ENCODE results near the gene YJEFN3.

YJEFN3 gene

DNA sequence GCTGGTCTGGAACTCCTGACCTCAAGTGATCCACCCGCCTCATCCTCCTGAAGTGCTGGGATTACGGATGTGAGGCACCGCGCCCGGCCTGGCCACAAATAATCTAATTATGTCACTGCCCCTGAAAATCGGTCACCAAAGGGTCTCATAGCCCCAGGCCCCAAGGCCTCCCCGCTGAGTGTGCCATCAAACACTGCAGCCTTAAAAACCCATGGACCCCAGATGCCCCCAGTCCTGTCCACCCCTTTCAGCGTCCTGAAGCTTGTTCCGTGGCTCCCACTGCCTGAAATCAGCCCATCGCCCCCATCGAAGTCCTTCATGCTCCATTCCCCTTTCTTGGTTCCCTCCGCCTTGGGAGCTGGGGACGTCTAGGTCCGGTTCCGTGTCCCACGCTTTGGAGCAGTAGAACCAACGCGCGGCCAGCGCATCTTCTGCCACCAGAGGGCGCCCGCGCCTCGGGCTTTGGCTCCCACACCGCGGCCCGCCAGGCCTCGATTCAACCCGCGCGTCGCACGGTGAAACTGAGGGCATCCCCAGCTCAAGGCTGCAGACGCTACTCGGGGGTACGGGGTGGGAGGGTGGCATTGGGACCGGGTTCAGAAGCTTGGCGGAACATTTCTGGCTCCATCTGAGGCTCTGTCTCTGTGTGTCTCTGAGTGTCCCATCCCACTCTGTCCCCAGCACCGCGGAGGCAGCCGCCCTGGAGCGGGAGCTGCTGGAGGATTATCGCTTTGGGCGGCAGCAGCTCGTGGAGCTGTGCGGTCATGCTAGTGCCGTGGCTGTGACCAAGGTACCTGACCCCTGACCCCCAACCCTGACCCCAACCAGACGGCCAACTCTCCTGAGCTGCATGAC is 3.5 kb downstream of the YJEFN3 start (continued):
- TF ChIP-seq, protein P1, sequence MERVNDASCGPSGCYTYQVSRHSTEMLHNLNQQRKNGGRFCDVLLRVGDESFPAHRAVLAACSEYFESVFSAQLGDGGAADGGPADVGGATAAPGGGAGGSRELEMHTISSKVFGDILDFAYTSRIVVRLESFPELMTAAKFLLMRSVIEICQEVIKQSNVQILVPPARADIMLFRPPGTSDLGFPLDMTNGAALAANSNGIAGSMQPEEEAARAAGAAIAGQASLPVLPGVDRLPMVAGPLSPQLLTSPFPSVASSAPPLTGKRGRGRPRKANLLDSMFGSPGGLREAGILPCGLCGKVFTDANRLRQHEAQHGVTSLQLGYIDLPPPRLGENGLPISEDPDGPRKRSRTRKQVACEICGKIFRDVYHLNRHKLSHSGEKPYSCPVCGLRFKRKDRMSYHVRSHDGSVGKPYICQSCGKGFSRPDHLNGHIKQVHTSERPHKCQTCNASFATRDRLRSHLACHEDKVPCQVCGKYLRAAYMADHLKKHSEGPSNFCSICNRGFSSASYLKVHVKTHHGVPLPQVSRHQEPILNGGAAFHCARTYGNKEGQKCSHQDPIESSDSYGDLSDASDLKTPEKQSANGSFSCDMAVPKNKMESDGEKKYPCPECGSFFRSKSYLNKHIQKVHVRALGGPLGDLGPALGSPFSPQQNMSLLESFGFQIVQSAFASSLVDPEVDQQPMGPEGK (tag by site-specific recombination; IDR thresholded peaks at IDR 0.05) = peak; percentile 18; the same call in 1 of the 2 replicates
- TF ChIP-seq ZNF221 (tag by site-specific recombination; IDR thresholded peaks at IDR 0.05; ENCODE audit: borderline replicate concordance) (no peak), ZNF23 (tag by site-specific recombination; IDR thresholded peaks at IDR 0.05; ENCODE audit: borderline replicate concordance) (no peak), ZSCAN23 (tag by site-specific recombination; IDR thresholded peaks at IDR 0.05) (no peak), OVOL3 (tag by site-specific recombination; IDR thresholded peaks at IDR 0.05) (no peak), ZNF76 (tag by site-specific recombination; IDR thresholded peaks at IDR 0.05; ENCODE audit: borderline replicate concordance, low read depth) (no peak), ZNF169 (tag by site-specific recombination; IDR thresholded peaks at IDR 0.05) (no peak), HOXC10 (CRISPR knock-in tag; IDR thresholded peaks at IDR 0.05) (no peak), ZNF48 (tag by site-specific recombination; IDR thresholded peaks at IDR 0.05) (no peak), ZNF341 (tag by site-specific recombination; IDR thresholded peaks at IDR 0.05; ENCODE audit: low read depth) (no peak), ZNF843 (tag by site-specific recombination; IDR thresholded peaks at IDR 0.05) (no peak), BCL11B (tag by site-specific recombination; IDR thresholded peaks at IDR 0.05; ENCODE audit: low read depth) (no peak), IKZF3 (tag by site-specific recombination; IDR thresholded peaks at IDR 0.05) (no peak), ZBTB7A (tag by site-specific recombination; IDR thresholded peaks at IDR 0.05; ENCODE audit: low read depth) (no peak), ZFP69B (tag by site-specific recombination; IDR thresholded peaks at IDR 0.05) (no peak), PRDM1 (tag by site-specific recombination; IDR thresholded peaks at IDR 0.05) (no peak), EGR2 (tag by site-specific recombination; IDR thresholded peaks at IDR 0.05; ENCODE audit: low read depth) (0 out of 2 replicates have a peak, but pooled peaks have one; percentile 7), ZNF274 (IDR thresholded peaks at IDR 0.05; ENCODE audit: low read length) (no peak), ZNF274 (tag by site-specific recombination; IDR thresholded peaks at IDR 0.05; ENCODE audit: borderline replicate concordance) (no peak), HOXD13 (CRISPR knock-in tag; IDR thresholded peaks at IDR 0.05; ENCODE audit: borderline replicate concordance) (no peak), ZNF660 (tag by site-specific recombination; IDR thresholded peaks at IDR 0.05) (0 out of 2 replicates have a peak, but pooled peaks have one; percentile 37), SCRT1 (tag by site-specific recombination; IDR thresholded peaks at IDR 0.05; ENCODE audit: borderline replicate concordance) (no peak), KLF7 (tag by site-specific recombination; IDR thresholded peaks at IDR 0.05; ENCODE audit: borderline replicate concordance) (no peak), ZNF223 (tag by site-specific recombination; IDR thresholded peaks at IDR 0.05) (no peak), ZSCAN30 (tag by site-specific recombination; IDR thresholded peaks at IDR 0.05) (peak; percentile 50; the same call in 1 of the 2 replicates), ZNF10 (tag by site-specific recombination; IDR thresholded peaks at IDR 0.05) (no peak)
- TF ChIP-seq, protein P2, sequence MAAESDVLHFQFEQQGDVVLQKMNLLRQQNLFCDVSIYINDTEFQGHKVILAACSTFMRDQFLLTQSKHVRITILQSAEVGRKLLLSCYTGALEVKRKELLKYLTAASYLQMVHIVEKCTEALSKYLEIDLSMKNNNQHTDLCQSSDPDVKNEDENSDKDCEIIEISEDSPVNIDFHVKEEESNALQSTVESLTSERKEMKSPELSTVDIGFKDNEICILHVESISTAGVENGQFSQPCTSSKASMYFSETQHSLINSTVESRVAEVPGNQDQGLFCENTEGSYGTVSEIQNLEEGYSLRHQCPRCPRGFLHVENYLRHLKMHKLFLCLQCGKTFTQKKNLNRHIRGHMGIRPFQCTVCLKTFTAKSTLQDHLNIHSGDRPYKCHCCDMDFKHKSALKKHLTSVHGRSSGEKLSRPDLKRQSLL (tag by site-specific recombination; IDR thresholded peaks at IDR 0.05) = no peak
- TF ChIP-seq, protein P3, sequence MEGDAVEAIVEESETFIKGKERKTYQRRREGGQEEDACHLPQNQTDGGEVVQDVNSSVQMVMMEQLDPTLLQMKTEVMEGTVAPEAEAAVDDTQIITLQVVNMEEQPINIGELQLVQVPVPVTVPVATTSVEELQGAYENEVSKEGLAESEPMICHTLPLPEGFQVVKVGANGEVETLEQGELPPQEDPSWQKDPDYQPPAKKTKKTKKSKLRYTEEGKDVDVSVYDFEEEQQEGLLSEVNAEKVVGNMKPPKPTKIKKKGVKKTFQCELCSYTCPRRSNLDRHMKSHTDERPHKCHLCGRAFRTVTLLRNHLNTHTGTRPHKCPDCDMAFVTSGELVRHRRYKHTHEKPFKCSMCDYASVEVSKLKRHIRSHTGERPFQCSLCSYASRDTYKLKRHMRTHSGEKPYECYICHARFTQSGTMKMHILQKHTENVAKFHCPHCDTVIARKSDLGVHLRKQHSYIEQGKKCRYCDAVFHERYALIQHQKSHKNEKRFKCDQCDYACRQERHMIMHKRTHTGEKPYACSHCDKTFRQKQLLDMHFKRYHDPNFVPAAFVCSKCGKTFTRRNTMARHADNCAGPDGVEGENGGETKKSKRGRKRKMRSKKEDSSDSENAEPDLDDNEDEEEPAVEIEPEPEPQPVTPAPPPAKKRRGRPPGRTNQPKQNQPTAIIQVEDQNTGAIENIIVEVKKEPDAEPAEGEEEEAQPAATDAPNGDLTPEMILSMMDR (tag by site-specific recombination; IDR thresholded peaks at IDR 0.05) = peak; percentile 91
- TF ChIP-seq, protein P4, sequence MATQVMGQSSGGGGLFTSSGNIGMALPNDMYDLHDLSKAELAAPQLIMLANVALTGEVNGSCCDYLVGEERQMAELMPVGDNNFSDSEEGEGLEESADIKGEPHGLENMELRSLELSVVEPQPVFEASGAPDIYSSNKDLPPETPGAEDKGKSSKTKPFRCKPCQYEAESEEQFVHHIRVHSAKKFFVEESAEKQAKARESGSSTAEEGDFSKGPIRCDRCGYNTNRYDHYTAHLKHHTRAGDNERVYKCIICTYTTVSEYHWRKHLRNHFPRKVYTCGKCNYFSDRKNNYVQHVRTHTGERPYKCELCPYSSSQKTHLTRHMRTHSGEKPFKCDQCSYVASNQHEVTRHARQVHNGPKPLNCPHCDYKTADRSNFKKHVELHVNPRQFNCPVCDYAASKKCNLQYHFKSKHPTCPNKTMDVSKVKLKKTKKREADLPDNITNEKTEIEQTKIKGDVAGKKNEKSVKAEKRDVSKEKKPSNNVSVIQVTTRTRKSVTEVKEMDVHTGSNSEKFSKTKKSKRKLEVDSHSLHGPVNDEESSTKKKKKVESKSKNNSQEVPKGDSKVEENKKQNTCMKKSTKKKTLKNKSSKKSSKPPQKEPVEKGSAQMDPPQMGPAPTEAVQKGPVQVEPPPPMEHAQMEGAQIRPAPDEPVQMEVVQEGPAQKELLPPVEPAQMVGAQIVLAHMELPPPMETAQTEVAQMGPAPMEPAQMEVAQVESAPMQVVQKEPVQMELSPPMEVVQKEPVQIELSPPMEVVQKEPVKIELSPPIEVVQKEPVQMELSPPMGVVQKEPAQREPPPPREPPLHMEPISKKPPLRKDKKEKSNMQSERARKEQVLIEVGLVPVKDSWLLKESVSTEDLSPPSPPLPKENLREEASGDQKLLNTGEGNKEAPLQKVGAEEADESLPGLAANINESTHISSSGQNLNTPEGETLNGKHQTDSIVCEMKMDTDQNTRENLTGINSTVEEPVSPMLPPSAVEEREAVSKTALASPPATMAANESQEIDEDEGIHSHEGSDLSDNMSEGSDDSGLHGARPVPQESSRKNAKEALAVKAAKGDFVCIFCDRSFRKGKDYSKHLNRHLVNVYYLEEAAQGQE (tag by site-specific recombination; IDR thresholded peaks at IDR 0.05) = no peak
- TF ChIP-seq, protein P5, sequence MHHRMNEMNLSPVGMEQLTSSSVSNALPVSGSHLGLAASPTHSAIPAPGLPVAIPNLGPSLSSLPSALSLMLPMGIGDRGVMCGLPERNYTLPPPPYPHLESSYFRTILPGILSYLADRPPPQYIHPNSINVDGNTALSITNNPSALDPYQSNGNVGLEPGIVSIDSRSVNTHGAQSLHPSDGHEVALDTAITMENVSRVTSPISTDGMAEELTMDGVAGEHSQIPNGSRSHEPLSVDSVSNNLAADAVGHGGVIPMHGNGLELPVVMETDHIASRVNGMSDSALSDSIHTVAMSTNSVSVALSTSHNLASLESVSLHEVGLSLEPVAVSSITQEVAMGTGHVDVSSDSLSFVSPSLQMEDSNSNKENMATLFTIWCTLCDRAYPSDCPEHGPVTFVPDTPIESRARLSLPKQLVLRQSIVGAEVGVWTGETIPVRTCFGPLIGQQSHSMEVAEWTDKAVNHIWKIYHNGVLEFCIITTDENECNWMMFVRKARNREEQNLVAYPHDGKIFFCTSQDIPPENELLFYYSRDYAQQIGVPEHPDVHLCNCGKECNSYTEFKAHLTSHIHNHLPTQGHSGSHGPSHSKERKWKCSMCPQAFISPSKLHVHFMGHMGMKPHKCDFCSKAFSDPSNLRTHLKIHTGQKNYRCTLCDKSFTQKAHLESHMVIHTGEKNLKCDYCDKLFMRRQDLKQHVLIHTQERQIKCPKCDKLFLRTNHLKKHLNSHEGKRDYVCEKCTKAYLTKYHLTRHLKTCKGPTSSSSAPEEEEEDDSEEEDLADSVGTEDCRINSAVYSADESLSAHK (tag by site-specific recombination; IDR thresholded peaks at IDR 0.05) = no peak
